Prostate gland (tissue), 2 donors: Measurements from ENCODE around the gene C16orf96. TPM values are rescaled to one million over a fixed set of nuclear protein-coding genes. Genes with fewer than 3 reads are reported as not detected.

Source experiments
- DNase-seq: peaks from one replicate; pipeline ENCODE4 v3.0.0-alpha.2; 2019; ENCODE audit warnings: low spot score
- H3K27ac ChIP-seq, 2 donors: fragments of 200-600 bp; sonication (generic); 2 replicates each; pipeline ENCODE4 v1.5.1; 2017 to 2019
- H3K27me3 ChIP-seq: fragments of 200-600 bp; sonication (generic); replicated peaks from 2 replicates; pipeline ENCODE4 v1.5.1; 2019; ENCODE audit not compliant: insufficient read depth
- H3K36me3 ChIP-seq, 2 donors: fragments of 200-600 bp; sonication (generic); 1 replicate in 1 of 2; 2 replicates in 1 of 2; pipeline versions ENCODE4 v1.5.1 to v1.8.1; 2017 to 2019
- H3K4me1 ChIP-seq: fragments of 200-600 bp; sonication (generic); replicated peaks from 2 replicates; pipeline ENCODE4 v1.5.1; 2019
- H3K4me3 ChIP-seq, 2 donors: fragments of 200-600 bp; sonication (generic); 2 replicates each; pipeline ENCODE4 v1.5.1; 2017 to 2019
- H3K9me3 ChIP-seq: fragments of 200-600 bp; sonication (generic); 2 replicates; pipeline ENCODE4 v1.5.1; 2017
- POLR2A ChIP-seq: fragments of 450-650 bp; IDR thresholded peaks from one replicate; pipeline ENCODE4 v1.6.1; 2016; ENCODE audit warnings: antibody characterized with exemption, mild to moderate bottlenecking
- POLR2AphosphoS5 ChIP-seq: sonication (generic); formaldehyde crosslinking; IDR thresholded peaks from one replicate; pipeline ENCODE4 v1.6.1; 2017; ENCODE audit warnings: antibody characterized with exemption
- WGBS: methylation state at CpG from one replicate; pipeline ENCODE4 v1.1.5; 2018; 5-methylcytosine and 5-hydroxymethylcytosine counted together
- intact Hi-C: fragments of 100-400 bp; cut with DNase I; formaldehyde crosslinking; loops from one replicate; pipeline ENCODE4 v1.14.2; 2022
- total RNA-seq, 2 donors: library from RNA; depleted of rRNA; stranded (reverse); fragments of >200 nt; gene quantifications; one replicate each; pipeline ENCODE4 v1.1.0, GENCODE V29; 2016
- TF ChIP-seq, protein P1 (sequence below), 4 experiments: fragments of 200-600 bp in 2 of 4; fragments of 450-650 bp in 2 of 4; sonication (generic) in 2 of 4; IDR thresholded peaks; 1 replicate in 3 of 4; 2 replicates in 1 of 4; pipeline ENCODE4 v1.5.1; 2016 to 2019; ENCODE audit warnings: antibody characterized with exemption in 4 of 4, mild to moderate bottlenecking in 2 of 4, moderate library complexity in 2 of 4

Gene C16orf96
- total RNA-seq, 2 donors from 2014 or later: 0.27 to 3.8 TPM

DNA sequence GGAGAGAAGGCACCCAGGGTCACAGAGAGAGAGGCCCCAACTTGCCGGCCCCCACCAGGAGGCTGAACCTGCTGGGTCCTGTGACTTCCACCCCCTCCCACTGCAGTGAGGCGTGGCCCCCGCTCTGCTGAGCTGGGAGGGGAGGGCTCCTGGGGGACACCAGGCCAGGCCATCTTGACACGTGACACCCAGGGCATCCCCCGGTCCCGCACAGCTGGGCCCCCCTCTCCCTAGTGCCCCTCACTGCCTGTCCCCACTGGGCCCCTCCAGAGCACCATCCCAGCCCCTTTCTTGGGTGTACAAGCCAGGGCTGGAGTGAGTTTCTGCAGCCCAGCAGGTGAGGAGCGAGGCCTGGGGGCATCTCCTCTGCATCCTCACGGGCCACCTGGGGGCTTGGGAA, 46.2 kb downstream of the C16orf96 start:
- Histone ChIP-seq H3K36me3 (no peaks in the 10 kb centered on the region), H3K4me3 (no peak overlapping the region), H3K27me3 (no peaks in the 10 kb centered on the region), H3K4me1 (no peaks in the 10 kb centered on the region), H3K9me3 (no peaks in the 10 kb centered on the region), H3K27ac (no peak overlapping the region)
- WGBS: 46% methylated on average over 8 of the region's 8 CpGs
- no peak for DNase-seq
- TF ChIP-seq POLR2A (no peak), POLR2AphosphoS5 (no peak)
- TF ChIP-seq, protein P1, sequence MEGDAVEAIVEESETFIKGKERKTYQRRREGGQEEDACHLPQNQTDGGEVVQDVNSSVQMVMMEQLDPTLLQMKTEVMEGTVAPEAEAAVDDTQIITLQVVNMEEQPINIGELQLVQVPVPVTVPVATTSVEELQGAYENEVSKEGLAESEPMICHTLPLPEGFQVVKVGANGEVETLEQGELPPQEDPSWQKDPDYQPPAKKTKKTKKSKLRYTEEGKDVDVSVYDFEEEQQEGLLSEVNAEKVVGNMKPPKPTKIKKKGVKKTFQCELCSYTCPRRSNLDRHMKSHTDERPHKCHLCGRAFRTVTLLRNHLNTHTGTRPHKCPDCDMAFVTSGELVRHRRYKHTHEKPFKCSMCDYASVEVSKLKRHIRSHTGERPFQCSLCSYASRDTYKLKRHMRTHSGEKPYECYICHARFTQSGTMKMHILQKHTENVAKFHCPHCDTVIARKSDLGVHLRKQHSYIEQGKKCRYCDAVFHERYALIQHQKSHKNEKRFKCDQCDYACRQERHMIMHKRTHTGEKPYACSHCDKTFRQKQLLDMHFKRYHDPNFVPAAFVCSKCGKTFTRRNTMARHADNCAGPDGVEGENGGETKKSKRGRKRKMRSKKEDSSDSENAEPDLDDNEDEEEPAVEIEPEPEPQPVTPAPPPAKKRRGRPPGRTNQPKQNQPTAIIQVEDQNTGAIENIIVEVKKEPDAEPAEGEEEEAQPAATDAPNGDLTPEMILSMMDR (IDR thresholded peaks at IDR 0.05): no peak
- intact Hi-C loops: no loop called here

DNA sequence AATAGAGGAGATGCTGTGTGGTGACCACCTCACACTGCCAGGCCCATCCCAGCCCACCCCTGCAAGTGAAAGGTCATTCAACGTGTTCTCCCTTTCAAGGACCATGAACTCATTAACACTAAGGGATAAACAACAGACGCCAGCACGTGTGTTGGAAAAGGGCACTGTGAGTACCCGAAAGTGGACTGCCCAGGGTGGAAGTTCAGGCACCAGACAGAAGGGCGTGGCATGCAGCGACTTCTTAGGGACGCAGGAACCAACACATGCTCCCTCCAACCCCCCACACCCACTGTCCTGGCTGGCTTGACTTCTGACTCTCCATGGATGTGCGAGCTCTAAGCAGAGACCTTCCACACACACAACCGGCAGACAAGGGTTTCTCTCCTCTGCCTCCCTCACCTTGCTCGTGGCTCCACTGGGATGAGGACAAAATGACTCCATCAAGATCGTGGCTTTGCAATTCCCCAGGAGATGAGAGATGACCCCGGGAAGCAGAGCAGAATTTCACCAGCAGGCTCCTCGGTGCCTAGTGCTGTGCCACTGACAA, 47.6 kb downstream of the C16orf96 start:
- no peak for DNase-seq
- no peaks in the 10 kb centered on the region for H3K4me1 ChIP-seq
- TF ChIP-seq, protein P1 (IDR thresholded peaks at IDR 0.05): no peak
- no peak for TF ChIP-seq POLR2AphosphoS5
- TF ChIP-seq POLR2A: no peak
- intact Hi-C loops: no loop called here
- 75% methylated on average over 13 of the region's 13 CpGs for WGBS
- H3K27ac ChIP-seq: no peak overlapping the region
- peaks cover 0 to 7% of the 10 kb centered on the region in 2 donors for H3K36me3 ChIP-seq
- no peaks in the 10 kb centered on the region for H3K9me3 ChIP-seq
- no peaks in the 10 kb centered on the region for H3K27me3 ChIP-seq
- no peak overlapping the region for H3K4me3 ChIP-seq

DNA sequence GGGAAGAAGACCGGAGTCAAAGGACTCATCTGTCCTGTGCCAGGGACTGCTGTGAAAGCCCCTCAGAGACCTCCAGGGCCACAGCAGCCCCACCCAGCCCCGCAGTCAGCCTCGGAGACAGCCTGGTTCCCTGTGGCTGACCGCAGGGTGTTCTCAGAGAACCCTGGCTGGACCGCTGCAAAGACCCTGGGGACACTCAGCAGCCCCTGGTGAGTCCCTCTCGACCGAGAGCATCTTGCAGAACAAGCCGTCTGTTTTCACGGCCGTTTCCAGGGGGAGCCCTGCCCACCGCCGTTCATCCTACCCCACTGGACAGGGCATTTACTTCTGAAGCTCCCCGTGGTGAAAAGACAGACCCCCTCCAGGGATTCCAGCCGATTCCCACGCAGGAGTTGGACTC, 48.3 kb downstream of the C16orf96 start:
- no peak overlapping the region for H3K27ac ChIP-seq
- TF ChIP-seq POLR2AphosphoS5: no peak
- TF ChIP-seq, protein P1 (IDR thresholded peaks at IDR 0.05): no peak
- no peak for TF ChIP-seq POLR2A
- 55% methylated on average over 15 of the region's 15 CpGs for WGBS

DNA sequence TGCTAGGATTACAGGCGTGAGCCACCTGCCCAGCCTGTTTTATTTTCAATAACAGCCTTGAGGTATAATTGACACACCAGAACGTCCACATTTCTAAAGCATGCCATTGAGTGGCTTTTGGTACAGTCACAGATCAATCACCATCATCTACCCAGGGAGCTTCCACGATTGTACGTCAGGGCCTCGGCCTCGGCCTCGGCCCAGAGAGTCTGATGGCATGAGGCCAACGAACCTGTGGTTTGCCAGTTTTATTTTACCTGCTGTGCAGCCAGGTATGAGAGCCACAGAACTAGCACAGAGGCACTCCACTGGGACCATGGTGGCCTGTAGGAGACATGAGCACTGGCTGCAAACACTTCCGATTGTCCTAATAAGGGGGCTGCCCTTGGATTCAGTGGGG, 50.2 kb downstream of the C16orf96 start:
- Histone ChIP-seq H3K27me3 (no peaks in the 10 kb centered on the region), H3K9me3 (no peaks in the 10 kb centered on the region), H3K4me1 (no peaks in the 10 kb centered on the region), H3K36me3 (peaks cover 0 to 7% of the 10 kb centered on the region in 2 donors), H3K4me3 (no peak overlapping the region), H3K27ac (no peak overlapping the region)
- DNase-seq: no peak
- WGBS: 62% methylated on average over 9 of the region's 9 CpGs
- intact Hi-C loops: no loop called here
- TF ChIP-seq POLR2A (no peak), POLR2AphosphoS5 (no peak)
- TF ChIP-seq, protein P1 (IDR thresholded peaks at IDR 0.05): no peak

More for the DNA sequence above, 48.3 kb downstream of the C16orf96 start:
- peaks cover 0 to 7% of the 10 kb centered on the region in 2 donors for H3K36me3 ChIP-seq
- no peaks in the 10 kb centered on the region for H3K4me1 ChIP-seq
- no peaks in the 10 kb centered on the region for H3K27me3 ChIP-seq
- no peak overlapping the region for H3K4me3 ChIP-seq
- no peak for DNase-seq
- intact Hi-C loops: no loop called here
- H3K9me3 ChIP-seq: no peaks in the 10 kb centered on the region
